Measurements from ENCODE around the gene NAA11.

GRCh38 chr4:79357365-79357764 lies 31.5 kb upstream of the NAA11 start:
- TF ChIP-seq CTCF (IDR thresholded peaks at IDR 0.05; ENCODE audit: borderline replicate concordance, extremely low read depth, low read length, poor library complexity, severe bottlenecking) (no peak), EZH2 (IDR thresholded peaks at IDR 0.05; ENCODE audit: borderline replicate concordance, low read depth, low read length, severe bottlenecking) (no peak)
